ENCODE results near the gene CHN2.

CHN2 gene

DNA sequence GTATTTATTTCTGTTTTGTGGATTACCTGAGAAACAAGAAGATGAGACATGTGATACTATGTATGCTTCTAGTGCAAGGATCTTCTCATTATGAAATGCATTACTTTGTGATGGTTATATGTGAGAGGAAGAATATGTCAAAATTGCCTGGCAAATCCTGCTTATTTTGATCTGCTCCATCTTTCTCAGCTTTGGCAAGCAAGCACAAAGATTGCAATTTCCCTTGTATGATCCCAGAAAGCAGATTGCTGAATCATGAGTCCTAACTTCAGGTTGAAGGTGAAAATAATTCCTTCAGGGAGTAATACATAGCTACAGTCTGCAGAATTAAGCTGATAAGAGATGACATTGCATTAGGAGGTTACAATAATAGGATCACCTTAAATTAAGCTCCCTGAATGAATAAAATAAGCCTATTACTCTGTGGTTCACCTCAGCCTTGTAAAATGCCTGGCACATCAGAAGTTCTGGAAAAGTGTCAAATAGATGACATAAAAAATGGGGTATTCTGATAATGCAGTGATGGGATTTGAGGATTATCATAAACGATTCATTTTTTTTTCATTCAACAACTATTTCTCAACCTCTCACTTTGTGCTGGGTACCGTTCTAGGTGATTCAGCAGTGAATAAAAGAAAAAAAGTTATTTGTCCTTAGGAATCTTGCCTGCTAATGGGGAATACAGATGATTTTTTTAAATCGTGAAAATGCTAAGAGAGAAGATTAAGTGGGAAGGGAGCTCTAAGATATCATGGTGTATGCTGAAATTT lies 120.7 kb downstream of the CHN2 start:
- DNase-seq: no peak

DNA sequence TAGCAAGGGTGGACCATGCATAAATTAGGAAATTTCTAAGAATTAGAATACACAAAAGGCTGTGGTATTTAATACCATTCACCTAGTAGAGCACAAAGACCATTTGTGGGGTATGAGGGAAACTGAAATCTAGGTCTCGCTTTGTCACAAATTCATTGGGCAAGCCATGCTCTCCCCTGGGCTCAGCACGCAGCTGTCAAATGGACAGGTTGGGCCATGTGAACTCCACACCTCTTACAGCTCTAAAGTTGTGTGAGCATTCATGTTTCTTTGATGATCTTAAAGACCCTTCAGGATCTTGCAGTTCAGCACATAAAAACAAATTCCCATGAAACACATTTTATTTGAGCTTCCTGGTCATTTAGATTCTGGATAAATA lies 121.3 kb downstream of the CHN2 start:
- DNase-seq: no peak

DNA sequence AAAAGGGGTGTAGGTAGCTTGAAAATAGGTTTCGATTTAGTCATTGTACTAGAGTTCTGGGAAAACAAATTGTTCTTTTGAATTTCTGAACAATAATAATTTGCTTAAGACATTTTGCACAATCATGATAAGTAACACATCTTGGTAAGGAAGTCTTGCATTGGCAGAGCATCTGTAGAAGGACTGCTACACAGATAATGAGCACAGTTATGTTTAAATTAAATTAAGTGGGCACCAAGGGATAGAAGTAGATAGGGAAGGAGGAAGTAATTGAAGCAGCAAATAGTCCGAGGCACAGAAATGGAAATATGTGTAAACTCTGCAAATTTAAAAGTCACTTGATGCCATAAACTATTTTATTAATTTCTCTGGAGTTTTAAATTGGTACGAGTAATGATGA lies 122.4 kb downstream of the CHN2 start:
- DNase-seq: no peak

DNA sequence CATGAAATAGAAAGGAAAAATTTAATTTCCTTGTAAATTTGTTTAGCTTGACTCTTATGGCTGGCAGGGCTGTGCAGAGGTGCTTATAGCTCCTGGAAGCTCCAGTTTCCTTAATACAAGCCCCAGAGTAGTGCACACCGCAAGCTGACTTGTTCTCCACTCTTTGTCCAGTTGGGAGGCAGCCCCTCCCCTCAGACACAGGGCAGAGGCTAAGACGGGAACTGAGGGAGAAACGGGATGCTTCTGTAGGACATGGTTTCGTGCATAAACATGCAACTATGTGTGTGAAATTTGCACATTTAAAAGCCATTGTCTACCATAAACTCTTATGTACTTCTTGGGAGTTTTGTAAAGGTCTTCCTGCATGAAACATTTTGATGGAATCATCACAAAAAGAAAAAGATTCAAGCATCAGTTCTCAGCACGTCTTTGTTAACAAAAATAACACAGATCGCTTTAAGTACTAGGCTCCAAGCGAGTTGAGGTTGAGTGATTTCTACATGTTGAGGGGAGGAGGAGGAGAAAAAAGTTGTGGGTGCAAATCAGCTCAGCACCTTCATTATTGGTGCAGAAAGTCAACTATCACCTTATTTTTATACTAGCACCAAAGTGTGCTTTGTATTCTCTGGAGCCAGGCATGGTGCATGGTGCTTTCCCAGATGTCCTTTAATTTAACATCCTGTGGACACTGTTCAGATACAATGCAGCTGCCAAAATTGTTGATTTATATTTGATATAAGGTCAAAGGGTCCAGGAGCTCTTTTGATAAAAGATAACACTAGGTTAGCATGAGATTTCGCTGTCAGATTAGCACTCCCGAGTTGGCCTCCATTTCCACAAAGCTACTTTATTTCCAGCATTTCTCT lies 124.5 kb downstream of the CHN2 start:
- DNase-seq: no peak

DNA sequence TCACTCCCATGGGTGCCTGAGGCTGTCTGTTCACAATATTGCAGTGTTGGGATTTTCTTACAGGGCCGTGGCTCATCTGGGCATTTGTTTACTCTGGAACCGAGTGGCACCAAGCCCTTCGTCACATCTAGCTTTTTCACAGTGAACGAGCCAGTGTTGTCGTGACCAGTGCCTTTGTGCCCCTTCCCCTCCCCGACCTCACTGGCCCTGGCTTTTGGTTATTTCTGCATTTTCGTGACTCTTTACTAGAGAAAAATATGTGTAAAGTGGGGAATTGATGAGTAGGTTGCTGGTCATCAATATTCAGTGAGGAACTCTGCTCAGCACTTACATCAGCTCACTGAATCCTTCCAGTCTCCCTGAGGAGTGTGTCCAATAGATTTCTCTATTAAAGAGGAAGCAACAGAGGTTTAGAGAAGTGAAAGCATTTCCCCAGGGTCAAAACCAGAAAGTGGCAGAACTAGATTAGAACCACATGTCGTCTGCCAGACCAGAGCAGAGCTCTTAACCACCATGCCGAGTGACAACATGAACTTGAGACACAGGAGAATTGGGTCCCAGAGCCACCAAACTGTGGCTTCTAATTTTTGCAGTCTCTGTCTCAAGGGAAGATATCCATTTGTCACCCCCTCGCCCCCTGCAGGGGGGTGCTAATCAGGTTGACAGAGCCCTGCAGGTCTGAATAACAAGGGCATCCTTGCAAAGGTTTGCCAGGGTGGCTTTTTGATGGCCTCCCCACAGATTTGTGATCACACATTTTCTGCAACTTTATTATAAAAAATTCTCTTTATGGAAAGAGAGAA lies 125.3 kb downstream of the CHN2 start:
- no peak for DNase-seq

DNA sequence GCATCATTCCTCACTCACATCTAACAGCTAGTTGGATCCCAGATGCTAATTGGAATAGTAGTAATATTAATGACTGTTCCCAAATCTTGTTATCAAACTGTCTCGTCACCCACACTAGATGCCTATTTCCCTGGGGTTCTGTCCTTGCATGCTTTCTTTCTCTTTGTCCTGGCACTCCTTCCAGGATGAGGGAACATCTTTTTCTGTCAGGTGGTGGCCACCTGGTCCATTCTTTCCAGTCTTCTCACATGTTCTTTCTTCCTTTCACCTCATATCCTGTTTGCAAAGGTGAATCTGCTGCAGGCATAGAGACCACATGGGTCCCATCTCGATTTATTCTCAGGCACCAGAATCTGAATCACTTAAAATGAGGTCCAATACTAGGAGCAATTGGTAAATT lies 126.0 kb downstream of the CHN2 start:
- DNase-seq: no peak

DNA sequence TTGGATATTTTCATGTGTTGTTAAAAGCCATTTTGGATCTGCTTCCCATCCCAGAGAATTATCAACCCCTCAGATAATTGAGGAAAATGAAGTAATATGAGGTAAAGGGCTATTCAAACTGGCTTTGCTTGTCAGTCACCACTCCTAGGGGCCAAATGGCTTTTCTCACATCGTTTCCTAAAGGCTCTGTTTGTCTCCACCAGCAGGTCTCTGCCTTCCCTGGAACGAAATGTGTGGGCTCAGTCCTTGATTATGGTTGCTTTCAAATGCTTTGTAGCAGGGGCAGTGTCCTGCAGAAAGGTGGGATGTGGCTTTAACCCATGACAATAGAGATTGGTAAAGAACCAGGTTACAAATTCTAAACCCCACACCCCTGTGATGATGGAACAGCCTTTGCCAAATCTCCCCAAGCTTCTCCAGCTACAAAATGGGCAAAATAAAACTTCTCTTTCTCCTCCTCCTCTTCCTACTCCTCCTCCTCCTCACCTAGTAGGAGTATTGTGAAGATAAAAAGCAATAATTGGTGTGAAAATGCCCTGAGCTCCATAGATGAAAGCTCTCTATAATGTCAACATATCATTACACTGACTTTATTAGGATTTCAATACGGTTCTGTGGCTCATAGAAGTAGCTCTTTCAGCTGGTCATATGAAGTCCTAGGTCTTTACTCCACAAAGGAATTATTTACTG lies 127.6 kb downstream of the CHN2 start:
- no peak for DNase-seq

DNA sequence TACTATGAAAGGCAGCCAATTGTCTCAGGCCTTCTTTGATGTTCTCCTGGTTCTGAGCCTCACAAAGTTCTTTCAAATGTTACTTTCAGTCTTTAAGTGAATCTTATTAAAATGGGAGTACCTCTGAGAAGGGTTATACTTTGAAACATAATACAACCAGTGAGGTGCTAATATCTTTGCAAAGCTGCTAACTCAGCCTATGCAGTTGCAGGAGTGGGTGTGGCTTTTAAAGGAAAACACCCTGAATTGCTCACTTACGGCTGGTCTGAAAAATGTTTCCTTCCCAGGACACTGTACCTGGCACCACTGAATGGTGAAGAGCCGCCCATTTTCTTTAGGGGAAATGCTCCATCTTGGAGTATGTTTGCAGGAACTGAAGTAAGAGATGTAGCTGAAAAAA lies 130.9 kb downstream of the CHN2 start:
- DNase-seq: no peak

DNA sequence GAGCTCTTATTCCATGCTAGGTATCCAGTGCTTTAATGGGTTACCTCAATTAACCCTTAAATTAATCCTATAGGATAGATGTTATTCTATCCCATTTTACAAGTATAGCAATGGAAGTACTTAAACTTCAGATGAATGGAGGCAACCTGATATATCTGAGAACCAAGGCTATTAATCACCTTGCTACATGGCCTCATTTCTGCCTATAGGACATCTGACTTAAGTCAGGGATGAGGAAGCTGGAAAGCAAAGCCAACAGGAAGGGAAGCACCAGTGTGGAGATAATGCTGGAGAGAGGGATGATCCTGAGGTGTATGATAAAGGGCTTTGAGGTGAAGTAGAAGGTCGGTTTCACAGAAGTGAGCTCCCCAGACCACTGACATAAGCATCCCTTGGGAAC lies 132.3 kb downstream of the CHN2 start:
- DNase-seq: no peak

DNA sequence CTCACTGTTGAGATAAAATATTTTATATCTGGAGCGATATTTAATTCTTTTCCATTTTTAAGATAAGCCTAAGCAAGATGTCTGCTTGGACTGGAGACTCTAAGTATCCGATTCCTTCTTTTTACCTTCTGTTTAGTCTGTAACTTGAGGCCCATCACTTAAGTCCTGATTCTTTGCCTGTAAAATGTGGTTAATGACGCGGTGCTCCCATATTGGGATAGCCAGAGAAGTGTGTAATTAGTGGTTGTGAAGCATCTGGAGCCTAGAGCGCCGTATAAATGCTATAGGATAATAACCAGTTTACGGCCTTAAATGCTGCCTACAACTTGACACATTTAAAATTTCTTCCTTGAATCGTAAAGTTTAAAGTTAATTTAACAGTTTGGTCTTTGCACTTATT lies 132.9 kb downstream of the CHN2 start:
- no peak for DNase-seq

DNA sequence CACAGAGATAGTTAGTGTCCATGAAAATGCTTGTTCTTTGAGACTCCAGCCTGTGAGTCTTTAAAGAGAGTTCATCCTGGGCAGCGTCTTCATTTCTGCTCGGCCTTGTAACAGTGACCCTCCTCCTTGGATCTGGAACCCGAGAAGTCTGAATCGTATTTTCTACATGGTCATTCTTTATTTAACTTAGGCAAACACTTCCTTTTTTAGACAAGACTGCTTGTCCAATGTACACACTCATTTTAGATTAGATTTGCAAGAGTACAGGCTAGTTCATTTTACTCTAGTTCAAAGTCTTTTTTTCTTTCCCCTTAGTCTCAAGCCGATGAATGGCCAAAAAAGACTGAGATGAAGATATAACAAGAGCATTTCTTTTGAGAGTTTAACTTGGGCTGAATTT lies 133.5 kb downstream of the CHN2 start:
- no peak for DNase-seq

DNA sequence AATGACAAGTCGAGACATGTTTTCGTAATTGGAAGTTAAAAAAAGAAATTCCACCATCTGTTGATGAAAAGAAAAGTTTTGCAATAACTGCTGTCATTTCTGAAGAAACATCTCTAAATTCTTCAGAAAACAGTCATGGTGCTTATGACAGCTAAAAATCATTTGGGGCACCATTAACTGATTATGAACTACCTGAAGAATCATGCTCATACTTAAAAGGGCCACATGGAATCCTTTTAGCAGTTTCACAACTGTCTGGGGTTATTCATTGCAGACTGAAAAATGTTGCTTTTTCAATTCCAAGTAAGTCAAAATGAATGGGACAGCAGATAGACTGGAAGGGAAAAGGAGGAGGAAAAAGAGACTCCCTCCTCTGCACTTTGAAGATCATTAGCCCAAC lies 134.2 kb downstream of the CHN2 start:
- no peak for DNase-seq

DNA sequence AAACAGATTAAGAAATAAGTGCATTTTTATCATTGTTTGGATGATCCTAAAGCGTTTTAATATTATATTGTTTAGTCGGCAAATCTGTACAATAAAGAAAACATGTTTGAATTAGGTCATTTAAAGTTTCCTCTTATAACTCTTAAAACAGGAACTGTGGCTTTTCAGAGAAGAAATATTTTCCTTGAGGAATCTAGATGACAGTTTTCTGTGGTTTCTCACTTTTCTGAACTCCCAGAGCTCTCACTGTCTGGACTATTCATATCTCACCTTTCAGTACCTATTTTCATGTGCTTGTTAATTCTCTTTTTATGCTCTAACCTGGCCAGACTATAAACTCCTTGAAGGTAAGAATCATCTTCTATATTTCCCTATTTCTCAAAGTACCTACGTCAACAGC lies 135.1 kb downstream of the CHN2 start:
- DNase-seq: no peak

DNA sequence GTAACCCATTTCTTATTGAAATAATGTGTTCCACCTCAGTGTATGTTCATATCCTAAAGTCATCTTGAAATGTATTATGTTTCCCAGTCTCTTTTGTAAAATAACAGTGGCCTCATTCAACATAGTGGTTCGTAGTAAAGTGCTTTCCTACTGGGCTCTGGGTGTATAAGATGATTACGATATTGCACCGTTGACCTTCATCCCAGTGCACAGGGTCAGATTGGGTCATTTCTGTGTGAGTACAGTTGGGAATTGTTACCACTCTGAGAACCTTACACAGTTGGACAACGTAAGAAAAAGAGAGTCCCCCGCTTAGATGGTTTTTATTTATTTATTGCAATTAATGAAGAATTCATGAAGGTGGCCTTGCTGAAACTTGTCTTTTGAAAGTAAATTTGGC lies 135.6 kb downstream of the CHN2 start:
- DNase-seq: no peak

DNA sequence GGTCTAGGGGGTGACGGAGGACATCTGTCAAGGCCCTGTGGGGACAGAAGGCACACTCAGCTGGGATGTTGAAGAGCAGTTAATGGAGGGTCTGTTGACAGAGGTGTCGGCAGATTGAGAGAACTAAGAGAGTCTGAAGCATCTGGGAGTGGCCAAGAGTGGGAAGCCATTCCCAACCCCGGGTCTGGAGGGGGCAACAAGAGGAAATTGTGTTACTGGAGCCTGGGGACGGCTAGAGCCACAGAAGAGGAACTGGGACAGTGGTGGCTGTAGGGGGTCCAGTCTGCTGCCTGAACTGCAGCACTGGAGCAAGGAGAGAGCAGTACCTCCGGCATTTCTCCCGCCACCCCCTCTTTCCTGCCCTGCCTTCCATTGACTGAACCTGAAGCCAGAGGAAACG lies 136.6 kb downstream of the CHN2 start:
- no peak for DNase-seq

DNA sequence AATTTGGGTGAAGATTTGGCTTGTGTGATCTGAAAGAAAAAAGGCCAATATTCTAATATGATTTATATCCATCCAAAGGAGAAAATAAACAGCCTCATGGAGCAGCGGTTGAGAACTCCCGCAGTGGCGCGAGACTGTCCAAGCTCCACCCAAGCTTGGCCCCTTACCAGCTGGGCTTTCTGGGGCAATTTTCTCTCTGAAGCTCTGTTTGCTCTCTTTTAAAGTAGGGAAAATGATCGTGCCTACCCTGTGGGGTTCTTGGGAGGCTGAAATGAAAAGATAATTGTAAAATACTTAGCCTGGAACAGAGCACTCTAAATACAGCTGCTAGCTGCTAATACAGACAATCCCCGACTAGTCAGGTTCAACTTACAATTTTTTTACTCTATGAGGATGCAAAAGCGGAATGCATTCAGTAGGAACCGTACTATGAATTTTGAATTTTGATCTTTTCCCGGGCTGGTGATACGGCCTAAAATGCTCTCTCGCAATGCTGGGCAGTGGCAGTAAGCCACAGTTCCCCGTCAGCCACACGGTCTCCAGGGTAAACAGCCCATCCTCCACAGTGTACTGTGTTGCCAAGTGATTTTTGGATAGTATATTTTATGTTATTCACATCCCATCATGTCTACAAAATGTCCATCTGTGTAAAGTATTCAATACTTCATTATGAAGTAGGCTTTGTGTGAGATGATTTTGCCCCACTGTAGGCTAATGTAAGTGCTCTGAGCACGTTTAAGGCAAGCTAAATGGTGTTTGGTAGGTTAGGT lies 137.7 kb downstream of the CHN2 start:
- no peak for DNase-seq

DNA sequence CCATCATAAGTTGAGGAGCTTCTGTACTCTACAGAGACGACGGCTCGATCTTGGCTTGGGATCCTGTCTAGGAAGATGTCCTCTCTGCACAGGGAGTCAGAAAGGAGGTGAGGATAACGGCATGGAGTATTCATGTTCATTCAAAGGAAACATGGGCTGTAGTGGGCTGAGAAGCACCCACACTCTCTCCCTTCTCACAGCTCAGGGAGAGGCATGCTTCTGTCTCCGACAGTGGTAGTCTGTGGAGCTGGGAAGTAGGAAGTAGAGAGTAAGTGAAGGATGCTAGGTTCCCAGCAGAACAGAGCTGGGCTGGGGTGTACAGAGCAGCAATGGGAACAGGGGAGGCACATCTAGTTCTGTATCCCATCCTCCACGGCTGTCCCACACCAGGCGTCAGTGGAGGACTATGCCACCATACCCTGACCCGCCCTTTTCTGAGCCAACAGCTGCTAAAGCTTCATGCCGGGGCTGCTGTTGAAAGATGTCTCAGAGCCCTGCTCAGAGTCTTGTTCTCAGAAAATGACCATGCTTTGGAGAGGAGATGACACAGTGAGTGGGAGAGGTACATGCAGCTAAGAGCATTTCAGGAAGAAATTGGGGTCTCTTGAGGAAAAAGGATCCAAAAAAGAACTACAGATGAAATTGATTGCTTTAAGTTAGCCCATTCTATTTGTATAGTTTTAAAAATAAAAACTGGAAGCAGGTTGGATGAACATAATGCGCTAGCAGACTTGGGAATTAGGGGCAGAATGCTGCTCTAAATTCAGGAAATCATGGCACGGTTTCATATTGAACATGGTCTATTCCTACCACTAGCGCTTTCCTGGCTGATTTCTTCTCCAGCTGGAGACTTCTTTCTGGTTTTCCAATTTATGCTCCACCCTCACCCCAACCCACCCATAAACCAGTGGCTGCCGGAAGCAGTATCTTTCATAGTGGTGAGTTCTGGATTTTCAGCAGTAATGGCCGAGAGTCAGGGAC lies 138.6 kb downstream of the CHN2 start:
- no peak for DNase-seq

DNA sequence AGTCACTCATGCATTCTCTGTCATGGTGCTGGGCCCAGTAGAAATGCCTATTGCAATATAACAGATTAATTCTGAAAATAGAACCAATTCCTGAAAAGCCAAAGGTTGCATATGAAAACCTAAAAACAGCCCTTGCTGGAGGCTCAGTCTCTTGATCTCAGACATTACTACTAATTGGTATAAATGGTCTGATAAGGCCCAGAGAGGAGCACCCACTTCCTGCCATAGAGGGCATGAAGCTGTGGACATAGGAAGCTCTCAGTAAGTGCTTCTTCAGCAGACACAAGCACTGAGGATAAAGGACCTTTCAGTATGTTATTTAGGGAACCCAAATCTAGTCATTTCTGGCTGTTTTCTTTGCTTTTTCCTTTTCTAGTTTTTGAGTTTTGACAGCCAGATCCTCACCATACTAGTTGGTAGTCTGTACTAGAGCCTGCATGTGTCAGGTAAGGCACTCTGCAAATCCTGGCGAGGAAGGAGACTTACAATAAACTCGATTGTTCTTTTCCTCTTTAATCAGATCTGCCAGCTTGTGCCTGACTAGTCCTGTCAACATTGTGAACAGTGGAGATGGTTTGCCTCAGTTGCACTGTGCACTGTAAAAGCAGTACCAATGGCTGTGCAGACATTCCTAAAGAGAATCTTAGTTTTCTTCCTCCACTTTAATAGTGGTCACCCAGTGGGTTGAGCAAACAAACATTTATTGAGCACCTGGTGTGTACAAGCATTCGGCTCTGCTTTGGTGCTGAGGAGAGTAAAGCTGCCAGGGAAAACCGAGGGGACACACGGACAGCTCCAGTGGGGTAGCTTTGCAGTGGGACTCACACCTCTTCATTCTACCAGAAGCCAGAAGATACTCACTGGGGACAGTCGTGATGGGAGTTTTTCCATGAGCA lies 140.9 kb downstream of the CHN2 start:
- DNase-seq: no peak

DNA sequence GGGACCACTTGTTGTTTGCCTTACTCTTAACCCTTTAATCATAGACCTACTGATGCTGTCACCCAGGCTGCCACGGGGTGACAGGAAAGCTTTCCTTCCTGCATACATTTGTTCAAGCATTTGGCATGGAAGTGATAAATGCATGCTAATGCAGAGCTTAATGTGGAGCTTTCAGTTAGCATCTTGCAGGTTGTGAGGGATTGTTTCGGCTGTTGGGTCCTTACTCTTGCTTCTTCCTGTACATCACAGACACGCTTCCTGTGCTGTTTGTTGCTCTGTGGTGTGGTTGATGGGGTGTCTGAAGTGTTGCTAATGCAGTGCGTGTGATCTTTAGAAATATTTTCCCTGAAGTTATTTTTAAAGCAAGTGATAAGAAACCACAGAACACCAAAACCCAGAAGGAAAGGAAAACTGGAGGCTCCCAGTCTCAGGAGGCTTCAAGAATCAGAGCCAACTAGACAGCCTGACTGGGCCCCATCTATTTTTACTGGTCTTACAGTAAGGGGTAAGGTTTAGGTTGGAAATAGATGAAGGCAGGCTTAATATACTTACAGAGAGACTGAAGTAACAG lies 143.1 kb downstream of the CHN2 start:
- no peak for DNase-seq

DNA sequence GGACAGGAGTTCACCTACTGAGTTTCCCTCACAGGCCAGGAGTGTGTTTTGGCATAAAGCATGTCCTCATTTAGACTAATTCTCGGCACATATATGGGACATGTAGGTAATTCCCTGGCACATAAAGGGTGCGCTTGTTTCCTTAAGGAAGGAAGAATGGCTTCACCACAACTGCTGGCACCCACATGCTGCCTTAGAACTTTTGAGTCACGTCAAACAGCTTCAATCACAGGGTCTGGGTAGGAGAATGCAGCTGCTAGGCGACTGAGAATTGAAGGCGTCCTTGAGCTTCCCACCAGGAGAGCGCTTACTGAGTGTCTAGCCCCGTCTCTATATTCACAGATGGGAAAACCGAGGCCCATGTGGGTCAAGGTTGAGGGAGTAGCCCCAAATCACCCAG lies 146.1 kb downstream of the CHN2 start:
- DNase-seq: no peak

Data from activated effector memory CD4-positive, alpha-beta T cell treated with anti-CD3 and anti-CD28 coated beads, Interleukin-2, amount 50 U/mL, for 16 hours (primary cell).